Body of pancreas (tissue), 4 donors: ENCODE results near the gene EGLN3. TPM values are rescaled to one million over a fixed set of nuclear protein-coding genes. Genes with fewer than 3 reads are reported as not detected.

Experiments
- ATAC-seq: fragments of 150-250 bp; one replicate; pipeline ENCODE4 v1.9.1; 2016
- DNase-seq, 4 donors: peaks; one replicate each; pipeline ENCODE4 v3.0.0-alpha.2; 2019
- H3K27ac ChIP-seq, 4 donors: fragments of 200-600 bp; sonication (generic); 1 replicate in 3 of 4; 2 replicates in 1 of 4; pipeline versions ENCODE4 v1.5.1 to v1.6.1; 2016 to 2019; ENCODE audit warnings: mild to moderate bottlenecking in 1 of 4, mixed read lengths in 1 of 4, moderate library complexity in 1 of 4
- H3K27me3 ChIP-seq, 2 donors: fragments of 200-600 bp; sonication (generic); one replicate each; pipeline ENCODE4 v1.6.0; 2016; ENCODE audit warnings: mild to moderate bottlenecking in 1 of 2
- H3K36me3 ChIP-seq, 2 donors: fragments of 200-600 bp; sonication (generic); replicated peaks in 1 of 2; 2 replicates each; pipeline ENCODE4 v1.5.1; 2016; ENCODE audit warnings: low read depth in 2 of 2; ENCODE audit not compliant: insufficient read depth in 1 of 2
- H3K4me1 ChIP-seq: fragments of 200-600 bp; sonication (generic); one replicate; pipeline ENCODE4 v1.6.0; 2016
- H3K4me3 ChIP-seq, 2 donors: fragments of 200-600 bp; sonication (generic); 1 replicate in 1 of 2; 2 replicates in 1 of 2; pipeline ENCODE4 v1.5.1; 2016 to 2019
- H3K9me3 ChIP-seq, 3 donors: fragments of 200-600 bp; sonication (generic); 1 replicate in 2 of 3; 2 replicates in 1 of 3; pipeline ENCODE4 v1.5.1; 2016
- CTCF ChIP-seq, 7 experiments: fragments of 450-650 bp in 4 of 7; fragments of 200-600 bp in 3 of 7; sonication (generic) in 3 of 7; IDR thresholded peaks; one replicate each; pipeline ENCODE4 v1.5.1; 2016 to 2019; ENCODE audit warnings: antibody characterized with exemption in 7 of 7
- POLR2A ChIP-seq, 3 donors: fragments of 450-650 bp; IDR thresholded peaks; one replicate each; pipeline ENCODE4 v1.6.1; 2016; ENCODE audit warnings: antibody characterized with exemption in 3 of 3, mild to moderate bottlenecking in 2 of 3
- WGBS, 2 donors: methylation state at CpG; one replicate each; pipeline ENCODE4 v1.1.5; 2017; 5-methylcytosine and 5-hydroxymethylcytosine counted together
- intact Hi-C: fragments of 100-400 bp; cut with DNase I; formaldehyde crosslinking; loops from one replicate; pipeline ENCODE4 v1.15.1; 2023
- total RNA-seq, 2 donors: library from RNA; depleted of rRNA; stranded (reverse); fragments of >200 nt; gene quantifications; one replicate each; pipeline ENCODE4 v1.1.0, GENCODE V29; 2016

EGLN3 gene
- total RNA-seq, result 1 to 10 TPM; 2.0 to 7.0 TPM

- 1 to 2% methylated on average over 13 to 61 of the region's 91 CpGs for WGBS, 2 donors
- TF ChIP-seq POLR2A (IDR thresholded peaks at IDR 0.05), result peak; percentile 96 to 98 (median 96)
- TF ChIP-seq CTCF (IDR thresholded peaks at IDR 0.05), result peak in 1 of 7 experiments; percentile 7
- Histone ChIP-seq H3K9me3 (no peaks in the 10 kb centered on the region), H3K36me3 (no peaks in the 10 kb centered on the region), H3K27ac (peak within 1 kb of the TSS; percentile 47 to 85 (median 76)), H3K4me1 (peaks cover 32% of the 10 kb centered on the region), H3K4me3 (peak within 1 kb of the TSS; percentile 45 to 55), H3K27me3 (no peaks in the 10 kb centered on the region)
- ATAC-seq (peak; percentile 98), DNase-seq (peak; percentile 89 to 92 (median 92))
- intact Hi-C loops, result loop anchor here (10.0 kb wide), 1 partner anchor 114 kb away; no protein-coding TSS in a partner anchor
Observed at GRCh38 chr14:33950320-33951182, at the start of gene EGLN3. EGLN3 (minus strand) TSS chr14:33951074; CDS start chr14:33950752, 322 bp downstream.

DNA sequence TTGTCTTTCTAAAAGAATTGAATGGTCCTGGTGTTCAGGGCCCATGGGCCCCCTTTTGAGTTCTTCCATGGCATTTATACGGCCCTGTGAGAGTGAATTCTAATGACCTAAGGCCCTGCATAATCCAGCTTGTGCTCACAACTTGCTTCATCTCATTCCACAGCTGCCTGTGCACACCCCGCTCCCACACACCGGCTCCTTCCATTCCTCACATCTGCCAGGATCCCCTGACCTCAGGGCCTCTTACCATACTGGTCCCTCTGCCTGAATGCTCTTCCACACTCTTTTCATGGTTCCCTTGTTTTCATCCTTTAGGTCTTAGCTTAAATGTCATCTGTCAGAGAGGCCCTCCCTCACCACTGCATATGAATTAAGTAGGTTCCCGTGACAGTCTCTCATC is 49.5 kb upstream of the EGLN3 start:
- no peak for ATAC-seq
- no peak for DNase-seq
- 82% methylated on average over 4 of the region's 4 CpGs for WGBS, 2 donors
- no peak overlapping the region for H3K4me3 ChIP-seq
- no peaks in the 10 kb centered on the region for H3K9me3 ChIP-seq
- H3K27ac ChIP-seq, result no peak overlapping the region
- intact Hi-C loops, result no loop called here
- H3K4me1 ChIP-seq, result no peaks in the 10 kb centered on the region
- no peaks in the 10 kb centered on the region for H3K36me3 ChIP-seq
- H3K27me3 ChIP-seq, result no peaks in the 10 kb centered on the region
- TF ChIP-seq POLR2A (IDR thresholded peaks at IDR 0.05), result no peak
- no peak for TF ChIP-seq CTCF (IDR thresholded peaks at IDR 0.05)

DNA sequence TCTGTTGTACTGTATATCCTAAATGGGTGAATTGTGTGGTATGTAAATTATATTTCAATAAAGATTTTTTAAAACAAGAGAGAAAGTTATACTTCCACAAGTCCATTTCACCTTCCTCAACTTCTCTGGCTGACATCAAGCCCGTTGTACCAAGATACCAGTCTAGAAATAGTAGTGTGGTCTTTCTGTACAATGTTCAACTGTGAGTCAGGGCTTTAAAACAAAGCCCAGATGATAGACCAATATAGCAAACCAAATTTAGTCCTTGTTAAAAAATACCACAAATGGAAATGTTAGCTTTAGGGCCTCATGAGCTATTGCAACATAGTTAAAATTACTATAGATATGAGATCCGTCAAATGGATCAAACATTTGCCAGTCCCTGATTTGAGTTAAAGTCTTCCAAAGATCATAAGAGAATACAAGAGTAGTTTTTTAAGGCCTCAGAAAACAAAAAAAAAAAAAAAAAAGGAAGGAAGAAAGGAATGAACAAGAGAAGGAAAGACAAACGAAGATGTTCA is 49.0 kb upstream of the EGLN3 start:
- no peak for ATAC-seq
- Histone ChIP-seq H3K36me3 (no peaks in the 10 kb centered on the region), H3K9me3 (no peaks in the 10 kb centered on the region), H3K4me1 (no peaks in the 10 kb centered on the region), H3K27me3 (no peaks in the 10 kb centered on the region), H3K27ac (no peak overlapping the region), H3K4me3 (no peak overlapping the region)
- no peak for DNase-seq
- intact Hi-C loops, result no loop called here
- TF ChIP-seq POLR2A (IDR thresholded peaks at IDR 0.05) (no peak), CTCF (IDR thresholded peaks at IDR 0.05) (no peak)
- 63 to 70% methylated on average over 3 of the region's 3 CpGs for WGBS, 2 donors

GRCh38 chr14:33997611-33998010 is 46.7 kb upstream of the EGLN3 start:
- Histone ChIP-seq H3K27me3 (no peaks in the 10 kb centered on the region), H3K27ac (no peak overlapping the region), H3K4me1 (no peaks in the 10 kb centered on the region), H3K9me3 (no peaks in the 10 kb centered on the region), H3K4me3 (no peak overlapping the region), H3K36me3 (no peaks in the 10 kb centered on the region)
- DNase-seq (no peak), ATAC-seq (no peak)
- WGBS, 2 donors, result 61 to 64% methylated on average over 2 of the region's 2 CpGs
- intact Hi-C loops, result no loop called here
- TF ChIP-seq CTCF (IDR thresholded peaks at IDR 0.05), result no peak
- no peak for TF ChIP-seq POLR2A (IDR thresholded peaks at IDR 0.05)
